ENCODE data around the gene NSUN5. TPM values are rescaled to one million over a fixed set of nuclear protein-coding genes. Genes with fewer than 3 reads are reported as not detected.

Gene NSUN5
- total and polyA plus RNA-seq, 2 experiments from 2014 or later, result 21.1 to 25.5 TPM

GRCh38 chr7:73342645-73343044, 34.0 kb upstream of the NSUN5 start:
- H3F3A ChIP-seq (ENCODE audit: insufficient read depth), result no peaks in the 10 kb centered on the region
- H3K9me2 ChIP-seq (ENCODE audit: insufficient read depth), result no peaks in the 10 kb centered on the region
- no peak overlapping the region for H3K27ac ChIP-seq
- H3K27me3 ChIP-seq (replicated peaks; ENCODE audit: insufficient read depth), result peaks cover 35% of the 10 kb centered on the region
- no peaks in the 10 kb centered on the region for H3K79me2 ChIP-seq (ENCODE audit: insufficient read depth)
- H3K4me3 ChIP-seq, result 0 out of 2 replicates have a peak overlapping the region, but pooled peaks have one; percentile 3
- in situ Hi-C loops (cut with MboI), result loop anchor here (5.0 to 10.0 kb wide), 2 partner anchors 50 to 102 kb away; no protein-coding TSS in a partner anchor
- 13 to 15% methylated on average over 7 to 8 of the region's 8 CpGs for WGBS, 2 experiments (ENCODE audit: low coverage in 1 of 2, low lambda C conversion rate in 2 of 2, missing lambda C conversion rate in 2 of 2)
- no peaks in the 10 kb centered on the region for H3K36me3 ChIP-seq (ENCODE audit: low read depth)
- H3K4me2 ChIP-seq (ENCODE audit: unreplicated experiment), result peak overlapping the region; percentile 46
- no peaks in the 10 kb centered on the region for H3K4me1 ChIP-seq (ENCODE audit: insufficient read depth)
- H3K9me3 ChIP-seq (ENCODE audit: low read depth), result no peaks in the 10 kb centered on the region
- DNase-seq, result peak; percentile 64
- H2AFZ ChIP-seq, result peak overlapping the region; percentile 44
- TF ChIP-seq EZH2phosphoT487 (IDR thresholded peaks at IDR 0.05; ENCODE audit: insufficient read depth, low read depth), result no peak
- TF ChIP-seq EZH2 (IDR thresholded peaks at IDR 0.05; ENCODE audit: insufficient read depth, poor library complexity, severe bottlenecking), result no peak
- H4K20me1 ChIP-seq (ENCODE audit: insufficient read depth), result no peaks in the 10 kb centered on the region
- no peak overlapping the region for H3K9ac ChIP-seq

- Histone ChIP-seq H3K36me3 (ENCODE audit: low read depth) (no peaks in the 10 kb centered on the region), H3K4me2 (ENCODE audit: unreplicated experiment) (no peak overlapping the region), H3K27me3 (replicated peaks; ENCODE audit: insufficient read depth) (peaks cover 29% of the 10 kb centered on the region), H2AFZ (no peak overlapping the region), H3K9me2 (ENCODE audit: insufficient read depth) (no peaks in the 10 kb centered on the region), H3K27ac (no peak overlapping the region), H3K9ac (no peak overlapping the region), H3K79me2 (ENCODE audit: insufficient read depth) (no peaks in the 10 kb centered on the region), H3F3A (ENCODE audit: insufficient read depth) (no peaks in the 10 kb centered on the region), H3K4me1 (ENCODE audit: insufficient read depth) (no peaks in the 10 kb centered on the region), H3K4me3 (no peak overlapping the region), H4K20me1 (ENCODE audit: insufficient read depth) (no peaks in the 10 kb centered on the region), H3K9me3 (ENCODE audit: low read depth) (no peaks in the 10 kb centered on the region)
- DNase-seq, result peak; percentile 76
- TF ChIP-seq EZH2phosphoT487 (IDR thresholded peaks at IDR 0.05; ENCODE audit: insufficient read depth, low read depth) (no peak), EZH2 (IDR thresholded peaks at IDR 0.05; ENCODE audit: insufficient read depth, poor library complexity, severe bottlenecking) (no peak)
- 50 to 54% methylated on average over 8 of the region's 8 CpGs for WGBS, 2 experiments (ENCODE audit: low coverage in 1 of 2, low lambda C conversion rate in 2 of 2, missing lambda C conversion rate in 2 of 2)
- in situ Hi-C loops (cut with MboI), result loop anchor here (5.0 to 10.0 kb wide), 2 partner anchors 50 to 103 kb away; no protein-coding TSS in a partner anchor
Observed at GRCh38 chr7:73341877-73342276, 33.3 kb upstream of the NSUN5 start.

- no peak overlapping the region for H3K27ac ChIP-seq
- H3K9ac ChIP-seq, result no peak overlapping the region
- no peak overlapping the region for H3K4me3 ChIP-seq
- H3K27me3 ChIP-seq (replicated peaks; ENCODE audit: insufficient read depth), result peaks cover 34% of the 10 kb centered on the region; the same call in 1 of the 2 replicates
- in situ Hi-C loops (cut with MboI), result loop anchor here (5.0 to 10.0 kb wide), 2 partner anchors 52 to 104 kb away; no protein-coding TSS in a partner anchor
- no peaks in the 10 kb centered on the region for H3K9me3 ChIP-seq (ENCODE audit: low read depth)
- no peak overlapping the region for H3K4me2 ChIP-seq (ENCODE audit: unreplicated experiment)
- H2AFZ ChIP-seq, result no peak overlapping the region
- WGBS, 2 experiments (ENCODE audit: low coverage in 1 of 2, low lambda C conversion rate in 2 of 2, missing lambda C conversion rate in 2 of 2), result 50 to 58% methylated on average over 7 of the region's 7 CpGs
- H3K79me2 ChIP-seq (ENCODE audit: insufficient read depth), result no peaks in the 10 kb centered on the region
- no peaks in the 10 kb centered on the region for H3K9me2 ChIP-seq (ENCODE audit: insufficient read depth)
- TF ChIP-seq EZH2 (IDR thresholded peaks at IDR 0.05; ENCODE audit: insufficient read depth, poor library complexity, severe bottlenecking) (no peak), EZH2phosphoT487 (IDR thresholded peaks at IDR 0.05; ENCODE audit: insufficient read depth, low read depth) (no peak)
- DNase-seq, result no peak
- no peaks in the 10 kb centered on the region for H3K36me3 ChIP-seq (ENCODE audit: low read depth)
- no peaks in the 10 kb centered on the region for H3K4me1 ChIP-seq (ENCODE audit: insufficient read depth)
- H4K20me1 ChIP-seq (ENCODE audit: insufficient read depth), result no peaks in the 10 kb centered on the region
- no peaks in the 10 kb centered on the region for H3F3A ChIP-seq (ENCODE audit: insufficient read depth)
Observed at GRCh38 chr7:73340514-73340913, 31.9 kb upstream of the NSUN5 start.

- H3K27ac ChIP-seq, result no peak overlapping the region
- no peaks in the 10 kb centered on the region for H3K36me3 ChIP-seq (ENCODE audit: low read depth)
- no peaks in the 10 kb centered on the region for H3K79me2 ChIP-seq (ENCODE audit: insufficient read depth)
- H3K27me3 ChIP-seq (replicated peaks; ENCODE audit: insufficient read depth), result peaks cover 55% of the 10 kb centered on the region
- H3K4me1 ChIP-seq (ENCODE audit: insufficient read depth), result no peaks in the 10 kb centered on the region
- H3K4me2 ChIP-seq (ENCODE audit: unreplicated experiment), result no peak overlapping the region
- H4K20me1 ChIP-seq (ENCODE audit: insufficient read depth), result no peaks in the 10 kb centered on the region
- WGBS, 2 experiments (ENCODE audit: low coverage in 1 of 2, low lambda C conversion rate in 2 of 2, missing lambda C conversion rate in 2 of 2), result 34 to 35% methylated on average over 10 of the region's 10 CpGs
- H3K9me3 ChIP-seq (ENCODE audit: low read depth), result no peaks in the 10 kb centered on the region
- no peak overlapping the region for H2AFZ ChIP-seq
- DNase-seq, result no peak
- H3K9ac ChIP-seq, result no peak overlapping the region
- in situ Hi-C loops (cut with MboI), result no loop called here
- no peaks in the 10 kb centered on the region for H3F3A ChIP-seq (ENCODE audit: insufficient read depth)
- no peak overlapping the region for H3K4me3 ChIP-seq
- no peaks in the 10 kb centered on the region for H3K9me2 ChIP-seq (ENCODE audit: insufficient read depth)
- no peak for TF ChIP-seq EZH2phosphoT487 (IDR thresholded peaks at IDR 0.05; ENCODE audit: insufficient read depth, low read depth)
- no peak for TF ChIP-seq EZH2 (IDR thresholded peaks at IDR 0.05; ENCODE audit: insufficient read depth, poor library complexity, severe bottlenecking)
Observed at GRCh38 chr7:73338321-73338720, 29.7 kb upstream of the NSUN5 start.

Measured in GM23248 (cell line).